Fibroblast of the aortic adventitia (primary cell): ENCODE measurements around the gene SYCE1. TPM values are rescaled to one million over a fixed set of nuclear protein-coding genes. Genes with fewer than 3 reads are reported as not detected.

Experiments
- DNase-seq: peaks from one replicate; pipeline ENCODE4 v3.0.0-alpha.2; 2010; ENCODE audit warnings: low read depth
- H3K4me3 ChIP-seq: 2 replicates; pipeline ENCODE4 v1.5.1; 2011; ENCODE audit warnings: low read depth, mild to moderate bottlenecking, control low read depth, low read length, moderate library complexity
- CTCF ChIP-seq: IDR thresholded peaks from 2 replicates; pipeline ENCODE4 v1.5.1; 2011; ENCODE audit warnings: mild to moderate bottlenecking, low read length, control low read depth, inconsistent platforms; ENCODE audit not compliant: insufficient read depth
- total RNA-seq: library from RNA; depleted of rRNA; stranded (reverse); fragments of >200 nt; gene quantifications from 2 replicates; pipeline ENCODE4 v1.2.3, GENCODE V29; 2012; ENCODE audit warnings: low replicate concordance

SYCE1 gene
- total RNA-seq, 1 donor: 0.09 TPM

GRCh38 chr10:133511408-133511807, 54.0 kb downstream of the SYCE1 start:
- no peak overlapping the region for H3K4me3 ChIP-seq
- no peak for DNase-seq
- no peak for TF ChIP-seq CTCF

- no peak overlapping the region for H3K4me3 ChIP-seq
- no peak for TF ChIP-seq CTCF
- no peak for DNase-seq
These were observed 55.7 kb downstream of the SYCE1 start for GRCh38 chr10:133509700-133510099.

Other genes starting within 250 kb of the SYCE1 start
- gene CALY, start 228.7 kb downstream of the SYCE1 start, total RNA-seq: not detected in 2 replicates
- not detected in 2 replicates for gene PRAP1, start 218.2 kb downstream of the SYCE1 start, total RNA-seq
- gene FUOM, start 207.6 kb downstream of the SYCE1 start, total RNA-seq: 4.0 and 16.9 TPM in 2 replicates
- 33.0 and 47.3 TPM in 2 replicates for gene ECHS1, start 192.2 kb downstream of the SYCE1 start, total RNA-seq
- gene PAOX, start 186.3 kb downstream of the SYCE1 start, total RNA-seq: 4.9 and 5.4 TPM in 2 replicates
- 19.0 and 25.4 TPM in 2 replicates for gene MTG1, start 171.4 kb downstream of the SYCE1 start, total RNA-seq
- gene SPRN, start 141.0 kb downstream of the SYCE1 start, total RNA-seq: 0.18 and 0.82 TPM in 2 replicates
- 1.6 and 13.5 TPM in 2 replicates for gene SCART1, start 111.6 kb downstream of the SYCE1 start, total RNA-seq
- 0.36 and 0.82 TPM in 2 replicates for gene CYP2E1, start 38.2 kb downstream of the SYCE1 start, total RNA-seq
- gene FRG2B, start 61.2 kb upstream of the SYCE1 start, total RNA-seq: not detected in 2 replicates